HepG2 (cell line): Measurements from ENCODE around the gene CLN6. TPM values are rescaled to one million over a fixed set of nuclear protein-coding genes. Genes with fewer than 3 reads are reported as not detected.

Source experiments
- FIP1L1 ChIP-seq: fragments of 200-400 bp; formaldehyde crosslinking; IDR thresholded peaks from 2 replicates; pipeline ENCODE4 v1.6.1; 2018; ENCODE audit warnings: low read depth, mild to moderate bottlenecking, low read length, moderate library complexity, borderline replicate concordance; ENCODE audit not compliant: insufficient read depth
- GATAD2A ChIP-seq: IDR thresholded peaks from 2 replicates; pipeline ENCODE4 v1.6.1; 2016
- HNF4A ChIP-seq: sonication (generic); formaldehyde crosslinking; IDR thresholded peaks from 2 replicates; pipeline ENCODE4 v1.4.0; 2020; ENCODE audit warnings: missing genetic modification reagents
- HNF4G ChIP-seq, 2 experiments: sonication (generic) in 1 of 2; formaldehyde crosslinking in 1 of 2; IDR thresholded peaks; 2 replicates each; pipeline versions ENCODE4 v1.4.0 to v1.6.1; 2011 to 2020; ENCODE audit warnings: borderline replicate concordance in 2 of 2, low read depth in 2 of 2, mild to moderate bottlenecking in 2 of 2, low read length in 1 of 2, missing genetic modification reagents in 1 of 2, moderate library complexity in 1 of 2
- KDM2A ChIP-seq: sonication (generic); formaldehyde crosslinking; IDR thresholded peaks from 2 replicates; pipeline ENCODE4 v1.4.0; 2020; ENCODE audit warnings: low read depth, missing genetic modification reagents, borderline replicate concordance
- LCORL ChIP-seq, 2 experiments: fragments of 450-650 bp in 1 of 2; sonication (generic) in 1 of 2; formaldehyde crosslinking in 1 of 2; IDR thresholded peaks; 2 replicates each; pipeline versions ENCODE4 v1.5.0 to v1.6.1; 2017 to 2020; ENCODE audit warnings: antibody characterized with exemption in 1 of 2, missing genetic modification reagents in 1 of 2
- MIXL1 ChIP-seq: IDR thresholded peaks from 2 replicates; pipeline ENCODE4 v1.6.1; 2016
- MXI1 ChIP-seq: IDR thresholded peaks from 3 replicates; pipeline ENCODE4 v1.6.1; 2012; ENCODE audit warnings: low read depth, low read length, inconsistent platforms, borderline replicate concordance
- PLRG1 ChIP-seq: fragments of 450-650 bp; conservative IDR thresholded peaks from 2 replicates; pipeline ENCODE4 v1.6.1; 2016
- PLSCR1 ChIP-seq: sonication (generic); formaldehyde crosslinking; IDR thresholded peaks from 2 replicates; pipeline ENCODE4 v1.5.0; 2020; ENCODE audit warnings: missing genetic modification reagents, mild to moderate bottlenecking, borderline replicate concordance
- RBM22 ChIP-seq: fragments of 200-400 bp; formaldehyde crosslinking; optimal IDR thresholded peaks from 2 replicates; pipeline ENCODE3; 2017; ENCODE audit warnings: mild to moderate bottlenecking, low read length, moderate library complexity
- REPIN1 ChIP-seq: sonication (generic); formaldehyde crosslinking; IDR thresholded peaks from 2 replicates; pipeline ENCODE4 v1.8.0; 2022; ENCODE audit warnings: missing genetic modification reagents, low read depth, mild to moderate bottlenecking, borderline replicate concordance
- TFDP2 ChIP-seq: sonication (generic); formaldehyde crosslinking; IDR thresholded peaks from 2 replicates; pipeline ENCODE4 v1.4.0; 2020; ENCODE audit warnings: missing genetic modification reagents
- ZBTB49 ChIP-seq: sonication (generic); formaldehyde crosslinking; IDR thresholded peaks from 2 replicates; pipeline ENCODE4 v1.4.0; 2020; ENCODE audit warnings: missing genetic modification reagents, borderline replicate concordance
- ZFY ChIP-seq: sonication (generic); formaldehyde crosslinking; IDR thresholded peaks from 2 replicates; pipeline ENCODE4 v1.4.0; 2020; ENCODE audit warnings: missing genetic modification reagents
- ZNF230 ChIP-seq: sonication (generic); formaldehyde crosslinking; IDR thresholded peaks from 2 replicates; pipeline ENCODE4 v1.4.0; 2020; ENCODE audit warnings: mild to moderate bottlenecking, missing genetic modification reagents
- ZNF34 ChIP-seq: sonication (generic); formaldehyde crosslinking; IDR thresholded peaks from 2 replicates; pipeline ENCODE4 v1.4.0; 2020; ENCODE audit warnings: mild to moderate bottlenecking, missing genetic modification reagents, borderline replicate concordance
- ZNF615 ChIP-seq: sonication (generic); formaldehyde crosslinking; IDR thresholded peaks from 2 replicates; pipeline ENCODE4 v1.5.0; 2020; ENCODE audit warnings: mild to moderate bottlenecking, missing genetic modification reagents, borderline replicate concordance
- ZNF761 ChIP-seq: sonication (generic); formaldehyde crosslinking; conservative IDR thresholded peaks from 2 replicates; pipeline ENCODE4 v1.4.0; 2020; ENCODE audit warnings: mild to moderate bottlenecking, missing genetic modification reagents
- polyA plus RNA-seq, 8 experiments: library from polyadenylated mRNA; depleted of rRNA in 3 of 8; stranded (reverse) in 7 of 8; unstranded in 1 of 8; fragments of >200 nt; fragmentation: Illumina TruSeq in 4 of 8; extraction: Trizol in 4 of 8; gene quantifications; 2 replicates each; pipeline versions ENCODE4 v1.2.1 to v1.2.3, GENCODE V29; 2011 to 2016; ENCODE audit warnings: low read depth in 4 of 8, missing spikeins in 1 of 8, mixed read lengths in 1 of 8; ENCODE audit not compliant: insufficient read depth in 1 of 8
- total RNA-seq, 5 experiments: library from RNA; depleted of rRNA; stranded (reverse); fragments of >200 nt; fragmentation: Illumina TruSeq; extraction: Trizol; gene quantifications; 2 replicates each; pipeline ENCODE4 v1.2.3, GENCODE V29; 2016; ENCODE audit warnings: low read depth in 1 of 5
- TF ChIP-seq, protein P1 (sequence below): sonication (generic); formaldehyde crosslinking; IDR thresholded peaks from 2 replicates; pipeline ENCODE4 v1.4.0; 2020; ENCODE audit warnings: missing genetic modification reagents, mild to moderate bottlenecking, borderline replicate concordance

Gene CLN6
- total and polyA plus RNA-seq, 2 of the 13 experiments (the other 11 are each of a cell fraction or from before 2014, with no cell fraction given): 24.9 to 27.1 TPM

DNA sequence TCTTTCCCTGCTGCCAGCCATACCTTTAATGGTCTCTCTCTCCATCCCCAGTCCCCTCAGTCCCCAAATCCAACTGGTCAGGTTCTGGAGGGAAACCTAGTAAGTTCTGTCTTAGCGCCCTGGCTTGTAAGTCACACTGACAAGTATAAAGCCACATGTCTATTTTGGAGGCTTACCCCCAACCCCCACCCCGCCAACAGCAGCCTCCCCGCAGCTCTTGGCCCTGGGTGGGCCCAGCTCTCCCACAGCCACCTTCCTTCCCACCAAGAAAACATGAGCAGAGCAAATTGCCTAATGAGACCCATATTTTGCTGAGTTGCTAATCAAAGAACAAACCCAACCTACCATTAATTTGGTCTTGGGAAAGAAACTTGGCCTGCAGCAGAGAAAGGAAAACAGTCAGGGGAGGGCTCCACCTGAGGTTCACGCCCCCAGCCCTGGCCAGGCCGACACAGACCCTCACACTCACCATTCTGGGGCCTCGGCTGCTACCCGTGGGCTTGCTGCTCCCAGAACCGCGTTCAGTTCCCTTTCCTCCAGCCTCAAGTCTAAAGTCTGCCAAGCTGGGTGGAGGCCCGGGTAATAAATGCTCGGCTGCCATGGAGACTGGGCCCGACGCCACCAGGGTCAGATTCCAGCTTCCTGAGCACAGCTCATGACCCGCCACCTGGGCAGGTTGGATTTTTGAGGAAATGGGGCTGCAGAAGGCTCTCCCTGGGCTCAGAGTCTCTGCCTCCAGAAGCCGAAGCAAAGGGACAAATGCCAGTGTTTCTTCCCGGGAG is 24.6 kb downstream of the CLN6 start, which contains the start of gene CALML4 (continued):
- peak; percentile 78 for TF ChIP-seq HNF4A (CRISPR knock-in tag)
- TF ChIP-seq GATAD2A: 0 out of 2 replicates have a peak, but pooled peaks have one; percentile 14
- TF ChIP-seq RBM22: peak; percentile 39
- peak; percentile 66 for TF ChIP-seq ZFY (CRISPR knock-in tag)
- no peak for TF ChIP-seq FIP1L1
- TF ChIP-seq KDM2A (CRISPR knock-in tag): peak; percentile 38; the same call in 1 of the 2 replicates
- no peak for TF ChIP-seq ZBTB49 (CRISPR knock-in tag)
- TF ChIP-seq PLSCR1 (CRISPR knock-in tag): no peak
- TF ChIP-seq, protein P1, sequence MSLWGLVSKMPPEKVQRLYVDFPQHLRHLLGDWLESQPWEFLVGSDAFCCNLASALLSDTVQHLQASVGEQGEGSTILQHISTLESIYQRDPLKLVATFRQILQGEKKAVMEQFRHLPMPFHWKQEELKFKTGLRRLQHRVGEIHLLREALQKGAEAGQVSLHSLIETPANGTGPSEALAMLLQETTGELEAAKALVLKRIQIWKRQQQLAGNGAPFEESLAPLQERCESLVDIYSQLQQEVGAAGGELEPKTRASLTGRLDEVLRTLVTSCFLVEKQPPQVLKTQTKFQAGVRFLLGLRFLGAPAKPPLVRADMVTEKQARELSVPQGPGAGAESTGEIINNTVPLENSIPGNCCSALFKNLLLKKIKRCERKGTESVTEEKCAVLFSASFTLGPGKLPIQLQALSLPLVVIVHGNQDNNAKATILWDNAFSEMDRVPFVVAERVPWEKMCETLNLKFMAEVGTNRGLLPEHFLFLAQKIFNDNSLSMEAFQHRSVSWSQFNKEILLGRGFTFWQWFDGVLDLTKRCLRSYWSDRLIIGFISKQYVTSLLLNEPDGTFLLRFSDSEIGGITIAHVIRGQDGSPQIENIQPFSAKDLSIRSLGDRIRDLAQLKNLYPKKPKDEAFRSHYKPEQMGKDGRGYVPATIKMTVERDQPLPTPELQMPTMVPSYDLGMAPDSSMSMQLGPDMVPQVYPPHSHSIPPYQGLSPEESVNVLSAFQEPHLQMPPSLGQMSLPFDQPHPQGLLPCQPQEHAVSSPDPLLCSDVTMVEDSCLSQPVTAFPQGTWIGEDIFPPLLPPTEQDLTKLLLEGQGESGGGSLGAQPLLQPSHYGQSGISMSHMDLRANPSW: no peak
- no peak for TF ChIP-seq LCORL (IDR thresholded peaks at IDR 0.05)
- TF ChIP-seq LCORL (CRISPR knock-in tag; IDR thresholded peaks at IDR 0.05): 0 out of 2 replicates have a peak, but pooled peaks have one; percentile 57
- TF ChIP-seq ZNF761 (CRISPR knock-in tag): 0 out of 2 replicates have a peak, but pooled peaks have one; percentile 28
- no peak for TF ChIP-seq ZNF615 (CRISPR knock-in tag)
- TF ChIP-seq MXI1: peak; percentile 81; the same call in 2 of the 3 replicates
- TF ChIP-seq ZNF34: 0 out of 2 replicates have a peak, but pooled peaks have one; percentile 52
- TF ChIP-seq REPIN1 (CRISPR knock-in tag): peak; percentile 61; the same call in 1 of the 2 replicates
- peak; percentile 72 for TF ChIP-seq HNF4G (IDR thresholded peaks at IDR 0.05; ENCODE audit: borderline replicate concordance, low read depth, low read length)
- no peak; the same call in 1 of the 2 replicates for TF ChIP-seq HNF4G (CRISPR knock-in tag; IDR thresholded peaks at IDR 0.05; ENCODE audit: borderline replicate concordance, low read depth)
- 0 out of 2 replicates have a peak, but pooled peaks have one; percentile 43 for TF ChIP-seq TFDP2 (CRISPR knock-in tag)
- TF ChIP-seq MIXL1 (CRISPR knock-in tag): 0 out of 2 replicates have a peak, but pooled peaks have one; percentile 31
- TF ChIP-seq PLRG1: no peak
- TF ChIP-seq ZNF230 (CRISPR knock-in tag): peak; percentile 49; the same call in 1 of the 2 replicates
